Psoas muscle (tissue), 8 donors: ENCODE measurements around the gene CHD2. TPM values are rescaled to one million over a fixed set of nuclear protein-coding genes. Genes with fewer than 3 reads are reported as not detected.
A peak's percentile ranks its signal among the peaks of the same experiment; 100 is the strongest.

Source experiments
- ATAC-seq, 4 donors: fragments of 200-7000 bp; cut with Tn5 transposase; one replicate each; pipeline ENCODE4 v1.9.1; 2020; ENCODE audit warnings: moderate library complexity in 3 of 4, mild to moderate bottlenecking in 2 of 4
- DNase-seq, 2 donors: peaks; one replicate each; pipeline ENCODE4 v3.0.0-alpha.2; 2020
- H3K27ac ChIP-seq: fragments of 200-600 bp; one replicate; pipeline ENCODE4 v1.8.0; 2022
- H3K27me3 ChIP-seq, 3 donors: fragments of 200-600 bp in 1 of 3; one replicate each; pipeline versions ENCODE4 v1.6.1 to v1.8.0; 2013 to 2022; ENCODE audit warnings: low read length in 2 of 3, mild to moderate bottlenecking in 2 of 3, moderate library complexity in 1 of 3; ENCODE audit not compliant: insufficient read depth in 3 of 3
- H3K36me3 ChIP-seq, 2 donors: fragments of 200-600 bp in 1 of 2; one replicate each; pipeline versions ENCODE4 v1.6.1 to v1.8.0; 2013 to 2022; ENCODE audit warnings: low read depth in 1 of 2, mild to moderate bottlenecking in 1 of 2, moderate library complexity in 1 of 2; ENCODE audit not compliant: insufficient read depth in 1 of 2
- H3K4me1 ChIP-seq: fragments of 200-600 bp; one replicate; pipeline ENCODE4 v1.8.0; 2022
- H3K4me3 ChIP-seq: fragments of 200-600 bp; one replicate; pipeline ENCODE4 v1.8.0; 2022; ENCODE audit warnings: mild to moderate bottlenecking
- H3K9me3 ChIP-seq: fragments of 200-600 bp; one replicate; pipeline ENCODE4 v1.8.0; 2022
- CTCF ChIP-seq: fragments of 200-600 bp; IDR thresholded peaks from one replicate; pipeline ENCODE4 v1.8.0; 2022; ENCODE audit warnings: antibody characterized with exemption
- WGBS, 3 donors: extraction: QIAGEN DNeasy Blood & Tissue Kit; methylation state at CpG; one replicate each; pipeline versions ENCODE4 v1.1.6 to v1.1.7; 2013; 5-methylcytosine and 5-hydroxymethylcytosine counted together
- intact Hi-C, 2 donors: fragments of 100-400 bp; cut with DNase I; formaldehyde crosslinking; loops; one replicate each; pipeline versions ENCODE4 v1.11.0 to v1.14.2; 2022
- polyA plus RNA-seq, 3 donors: library from polyadenylated mRNA; stranded (reverse); fragments of 200-250 nt; gene quantifications; one replicate each; pipeline ENCODE4 v1.2.3, GENCODE V29; 2013
- total RNA-seq, 4 donors: library from RNA; stranded (reverse); fragmentation: NEBNext Ultra II Directional in 2 of 4; extraction: Animal tissue kit (Norgen Biotek cat#: 25700) in 2 of 4; gene quantifications; one replicate each; pipeline versions ENCODE4 v1.2.1 to v1.2.4, GENCODE V29; 2021 to 2023
- donor health status: healthy with polysubstance abuse.
- donor health status: DM: no; HTN: no; CAD: no; lungs with moderate emphysema.
- donor health status: Bipolar disorder and iron deficiency.
- donor health status: healthy.
- donor health status: DM: yes; HTN: yes; CAD: no.
- donor health status: DM: no; HTN: no; CAD: no.
- donor health status: DM: no; HTN: no; CAD: no.
- donor health status: DM: yes; HTN: yes; CAD: no.

Gene CHD2
- total and polyA plus RNA-seq, 7 donors, result 11.1 to 53.0 (median 40.9) TPM

- H3K9me3 ChIP-seq, result no peaks in the 10 kb centered on the region
- 4 to 7% (median 6%) methylated on average over 39 to 41 of the region's 41 CpGs for WGBS, 3 donors
- peak overlapping the region; percentile 90 for H3K27ac ChIP-seq
- H3K27me3 ChIP-seq, result no peaks in the 10 kb centered on the region
- H3K4me3 ChIP-seq, result peak overlapping the region; percentile 83
- intact Hi-C loops, result loop anchor here (1.0 to 5.0 kb wide), 4 partner anchors 49 to 73 kb away; no protein-coding TSS in a partner anchor
- H3K36me3 ChIP-seq, result peaks cover 0 to 27% of the 10 kb centered on the region in 2 donors
- no peak for TF ChIP-seq CTCF
- peaks cover 33% of the 10 kb centered on the region for H3K4me1 ChIP-seq
- ATAC-seq (peak; percentile 90 to 97 (median 96)), DNase-seq (peak; percentile 99)
Measured at GRCh38 chr15:92881802-92882696, 18.1 kb upstream of the CHD2 start.

- Histone ChIP-seq H3K9me3 (no peaks in the 10 kb centered on the region), H3K27ac (peak overlapping the region; percentile 98), H3K4me1 (peaks cover 40% of the 10 kb centered on the region), H3K4me3 (peak overlapping the region; percentile 83), H3K36me3 (peaks cover 0 to 34% of the 10 kb centered on the region in 2 donors), H3K27me3 (no peaks in the 10 kb centered on the region)
- intact Hi-C loops, result loop anchor here (1.0 to 5.0 kb wide), 3 partner anchors 19 to 73 kb away; no protein-coding TSS in a partner anchor
- 0 to 1% (median 0%) methylated on average over 24 to 67 of the region's 67 CpGs for WGBS, 3 donors
- DNase-seq (no peak), ATAC-seq (no peak)
- no peak for TF ChIP-seq CTCF
Measured at GRCh38 chr15:92882697-92883162, 17.4 kb upstream of the CHD2 start.

GRCh38 chr15:92883163-92883875, 16.8 kb upstream of the CHD2 start:
- H3K9me3 ChIP-seq, result no peaks in the 10 kb centered on the region
- 0 to 1% (median 1%) methylated on average over 48 to 53 of the region's 53 CpGs for WGBS, 3 donors
- H3K4me3 ChIP-seq, result peak overlapping the region; percentile 83
- intact Hi-C loops, result loop anchor here (1.0 to 5.0 kb wide), 2 partner anchors 18 to 71 kb away; no protein-coding TSS in a partner anchor
- H3K27me3 ChIP-seq, result no peaks in the 10 kb centered on the region
- peak overlapping the region; percentile 98 for H3K27ac ChIP-seq
- peak in 3 of 4 donors; percentile 6 to 26 (median 7) for ATAC-seq
- no peak for TF ChIP-seq CTCF
- peak; percentile 43 to 75 for DNase-seq
- peaks cover 0 to 40% of the 10 kb centered on the region in 2 donors for H3K36me3 ChIP-seq
- peaks cover 44% of the 10 kb centered on the region for H3K4me1 ChIP-seq

GRCh38 chr15:92883876-92884435, 16.2 kb upstream of the CHD2 start:
- H3K27ac ChIP-seq, result peak overlapping the region; percentile 98
- H3K27me3 ChIP-seq, result no peaks in the 10 kb centered on the region
- peak overlapping the region; percentile 83 for H3K4me3 ChIP-seq
- 0% methylated on average over 12 of the region's 12 CpGs for WGBS, 3 donors
- no peaks in the 10 kb centered on the region for H3K9me3 ChIP-seq
- ATAC-seq, result no peak
- intact Hi-C loops, result loop anchor here (1.0 to 5.0 kb wide), 2 partner anchors 17 to 72 kb away; no protein-coding TSS in a partner anchor
- no peak for DNase-seq
- H3K4me1 ChIP-seq, result peaks cover 47% of the 10 kb centered on the region
- TF ChIP-seq CTCF, result no peak
- peaks cover 0 to 46% of the 10 kb centered on the region in 2 donors for H3K36me3 ChIP-seq
